ENCODE results near the gene TESPA1.
A peak's percentile ranks its signal among the peaks of the same experiment; 100 is the strongest.
"Not testable (repeated sequence)": the region's sequence is repeated elsewhere in the genome, so short reads cannot be mapped to it uniquely, and the experiment has no call there.

Gene TESPA1

GRCh38 chr12:54984658-54985376 lies at the start of gene TESPA1:
TSS of gene TESPA1 (minus strand) at chr12:54984762. CDS start at chr12:54974562, 10,200 bp downstream.
- DNase-seq, result no peak

GRCh38 chr12:55034218-55034617 lies 49.7 kb upstream of the TESPA1 start:
- DNase-seq, result no peak

GRCh38 chr12:55025508-55025907 lies 40.9 kb upstream of the TESPA1 start:
- no peak for DNase-seq

- DNase-seq, result no peak
These were observed 40.0 kb upstream of the TESPA1 start for GRCh38 chr12:55024575-55024974.

GRCh38 chr12:55019784-55020183 lies 35.2 kb upstream of the TESPA1 start, which contains the start of gene NEUROD4:
TSS of gene NEUROD4 (plus strand) at chr12:55019974. CDS start at chr12:55026440, 6,466 bp downstream.
- peak; percentile 43 for DNase-seq

- DNase-seq, result no peak
These were observed 32.9 kb upstream of the TESPA1 start for GRCh38 chr12:55017416-55017925.

- DNase-seq, result no peak
These were observed 24.5 kb upstream of the TESPA1 start for GRCh38 chr12:55008944-55009585.

GRCh38 chr12:55002355-55002754 lies 17.8 kb upstream of the TESPA1 start:
- DNase-seq, result no peak

- DNase-seq, result no peak
These were observed 16.8 kb upstream of the TESPA1 start for GRCh38 chr12:55001198-55001868.

GRCh38 chr12:54998958-54999510 lies 14.5 kb upstream of the TESPA1 start:
- DNase-seq, result no peak

GRCh38 chr12:54997929-54998522 lies 13.5 kb upstream of the TESPA1 start:
- no peak for DNase-seq

GRCh38 chr12:54996205-54996604 lies 11.6 kb upstream of the TESPA1 start:
- no peak for DNase-seq

- peak; percentile 51 for DNase-seq
These were observed 8.7 kb upstream of the TESPA1 start for GRCh38 chr12:54993181-54993835.

- no peak for DNase-seq
These were observed 7.4 kb upstream of the TESPA1 start for GRCh38 chr12:54991991-54992375.

- DNase-seq, result no peak
These were observed 6.8 kb upstream of the TESPA1 start for GRCh38 chr12:54991161-54991990.

- no peak for DNase-seq
These were observed 5.3 kb upstream of the TESPA1 start for GRCh38 chr12:54989829-54990228.

GRCh38 chr12:54988402-54989054 lies 4.0 kb upstream of the TESPA1 start:
- DNase-seq, result peak; percentile 9

- no peak for DNase-seq
These were observed 3.2 kb upstream of the TESPA1 start for GRCh38 chr12:54987611-54988231.

- not testable (repeated sequence) for DNase-seq
These were observed 2.2 kb upstream of the TESPA1 start for GRCh38 chr12:54986773-54987172.

GRCh38 chr12:54983536-54984101 lies 943 bp downstream of the TESPA1 start:
- DNase-seq, result no peak

All from fibroblast of skin of right biceps (primary cell).